HG03060 (cell line): ENCODE results near the gene SPINDOC.
"Not testable (repeated sequence)": the region's sequence is repeated elsewhere in the genome, so short reads cannot be mapped to it uniquely, and the experiment has no call there.

ENCODE experiments used
- ATAC-seq: cut with Tn5 transposase; IDR thresholded peaks from one replicate; pipeline ENCODE4 v1.9.1; 2021; ENCODE audit warnings: low read depth, moderate number of reproducible peaks; ENCODE audit not compliant: unreplicated experiment

Gene SPINDOC

GRCh38 chr11:63849691-63850090 lies 36.4 kb downstream of the SPINDOC start:
- ATAC-seq, result no peak

DNA sequence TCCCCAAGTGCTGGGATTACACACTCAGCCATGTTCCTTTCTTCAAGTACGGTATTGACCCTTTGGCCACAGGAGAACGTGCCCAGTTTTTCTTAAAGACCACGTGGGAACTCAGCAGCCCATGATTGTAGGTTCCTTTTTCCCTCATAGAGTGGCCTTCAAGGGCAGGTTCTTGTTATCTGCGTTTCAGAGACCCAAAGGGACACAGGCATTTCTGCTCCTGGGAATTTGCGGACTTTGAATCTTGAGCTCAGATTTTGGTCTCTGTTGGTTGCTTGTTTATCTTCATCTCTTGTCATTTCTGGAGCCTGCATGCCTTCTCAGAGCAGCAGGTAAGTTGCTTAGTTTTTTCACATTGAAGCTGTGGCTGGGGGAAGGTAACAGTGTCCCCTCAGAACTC lies 37.7 kb downstream of the SPINDOC start:
- ATAC-seq, result no peak

- no peak for ATAC-seq
Measured at GRCh38 chr11:63851364-63851763, 38.1 kb downstream of the SPINDOC start.

DNA sequence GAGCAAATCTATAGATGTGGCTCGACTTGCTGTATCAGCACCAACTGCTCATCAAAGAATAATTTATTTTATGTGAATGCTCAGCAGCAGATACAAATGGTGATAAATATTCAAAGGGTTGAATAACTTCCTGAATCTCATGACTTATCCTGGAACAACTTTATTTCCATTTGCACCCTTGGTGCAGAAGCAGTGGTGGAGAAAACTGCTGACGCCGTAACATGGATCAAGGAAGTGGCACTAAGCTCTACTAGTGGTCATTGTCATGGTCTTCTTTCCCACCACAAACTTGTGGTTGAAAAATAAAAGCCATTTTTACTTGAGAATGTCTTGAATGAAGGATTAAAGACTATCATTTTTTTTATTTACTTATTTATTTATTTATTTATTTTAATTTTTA lies 40.2 kb downstream of the SPINDOC start:
- no peak for ATAC-seq

- ATAC-seq, result no peak
Measured at GRCh38 chr11:63854696-63855095, 41.4 kb downstream of the SPINDOC start.

DNA sequence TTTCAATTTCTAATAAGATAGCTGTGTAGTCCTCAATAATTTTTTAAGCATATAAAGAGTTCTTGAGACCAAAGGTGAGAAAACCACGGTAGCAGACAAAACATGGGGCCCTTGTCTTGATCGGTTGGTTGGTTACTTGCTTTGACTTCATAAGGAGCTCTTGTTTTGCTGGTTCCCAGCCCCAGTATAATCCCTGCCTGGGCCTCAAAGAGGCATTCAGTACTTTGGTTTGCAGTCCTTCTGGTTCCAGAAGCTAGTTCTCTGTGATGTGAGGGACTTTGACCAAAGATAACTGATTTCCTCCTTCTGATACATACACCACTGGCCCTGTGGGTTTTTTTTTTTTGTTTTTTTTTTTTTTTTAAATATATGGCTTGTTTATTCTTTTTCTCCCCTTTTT lies 42.7 kb downstream of the SPINDOC start:
- no peak for ATAC-seq

DNA sequence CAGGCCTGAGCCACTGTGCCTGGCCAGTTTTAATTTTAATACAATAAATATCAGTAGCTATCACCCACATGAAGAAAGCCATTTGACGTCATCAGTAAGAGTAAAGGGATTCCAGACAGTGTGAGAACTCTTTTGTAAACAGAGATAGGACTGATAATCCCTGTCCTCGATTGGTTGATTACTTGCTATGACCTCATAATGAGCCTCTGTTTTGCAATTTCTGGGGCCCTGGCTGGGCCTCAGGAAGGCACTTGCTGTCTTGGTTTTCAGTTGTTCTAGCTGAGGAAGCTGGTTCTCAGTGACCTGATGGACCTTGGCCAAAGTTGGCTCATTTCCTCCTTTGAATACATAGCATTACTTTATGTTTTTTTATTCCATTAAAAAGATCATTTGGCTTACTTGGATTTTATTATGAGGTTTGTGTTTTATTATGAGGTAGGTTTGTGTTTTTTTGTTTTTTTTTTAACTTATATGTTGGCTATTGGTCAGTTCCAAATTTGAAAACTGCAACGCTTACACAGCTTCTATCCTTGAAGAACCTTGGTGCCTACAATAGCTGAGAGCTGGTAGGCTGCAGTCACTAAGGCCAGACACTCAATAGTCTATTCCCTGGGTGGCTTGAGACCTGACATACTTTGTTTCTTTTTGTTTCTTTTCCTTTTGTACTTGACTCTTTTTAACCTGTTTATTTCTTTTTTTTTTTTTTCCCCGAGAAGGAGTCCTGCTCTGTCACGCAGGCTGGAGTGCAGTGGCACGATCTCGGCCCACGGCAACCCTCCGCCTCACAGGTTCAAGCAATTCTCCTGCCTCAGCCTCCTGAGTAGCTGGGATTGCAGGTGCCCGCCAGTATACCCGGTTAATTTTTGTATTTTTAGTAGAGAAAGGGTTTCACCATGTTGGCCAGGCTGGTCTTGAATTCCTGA lies 45.6 kb downstream of the SPINDOC start:
- no peak for ATAC-seq

GRCh38 chr11:63862923-63863322 lies 49.7 kb downstream of the SPINDOC start:
- no peak for ATAC-seq

GRCh38 chr11:63863620-63864019 lies 50.4 kb downstream of the SPINDOC start:
- ATAC-seq, result not testable (repeated sequence)

DNA sequence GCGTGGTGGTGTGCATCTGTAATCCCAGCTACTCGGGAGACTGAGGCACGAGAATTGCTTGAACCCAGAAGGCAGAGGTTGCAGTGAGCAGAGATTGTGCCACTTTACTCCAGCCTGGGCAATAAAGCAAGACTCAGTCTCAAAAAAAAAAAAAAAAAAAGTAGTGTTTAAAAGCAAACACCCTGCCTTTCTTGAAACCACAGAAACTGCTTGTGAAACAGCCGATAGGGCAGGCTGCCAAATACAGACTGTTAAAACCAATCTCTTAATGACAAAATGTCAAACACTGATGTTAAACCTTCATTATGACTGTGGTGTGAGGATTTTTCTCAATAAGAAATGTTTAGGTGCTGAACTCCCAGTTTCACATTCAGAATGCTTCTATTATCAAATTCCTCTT lies 53.0 kb downstream of the SPINDOC start:
- peak; percentile 62 for ATAC-seq

GRCh38 chr11:63867511-63867910 lies 54.3 kb downstream of the SPINDOC start:
- ATAC-seq, result no peak

DNA sequence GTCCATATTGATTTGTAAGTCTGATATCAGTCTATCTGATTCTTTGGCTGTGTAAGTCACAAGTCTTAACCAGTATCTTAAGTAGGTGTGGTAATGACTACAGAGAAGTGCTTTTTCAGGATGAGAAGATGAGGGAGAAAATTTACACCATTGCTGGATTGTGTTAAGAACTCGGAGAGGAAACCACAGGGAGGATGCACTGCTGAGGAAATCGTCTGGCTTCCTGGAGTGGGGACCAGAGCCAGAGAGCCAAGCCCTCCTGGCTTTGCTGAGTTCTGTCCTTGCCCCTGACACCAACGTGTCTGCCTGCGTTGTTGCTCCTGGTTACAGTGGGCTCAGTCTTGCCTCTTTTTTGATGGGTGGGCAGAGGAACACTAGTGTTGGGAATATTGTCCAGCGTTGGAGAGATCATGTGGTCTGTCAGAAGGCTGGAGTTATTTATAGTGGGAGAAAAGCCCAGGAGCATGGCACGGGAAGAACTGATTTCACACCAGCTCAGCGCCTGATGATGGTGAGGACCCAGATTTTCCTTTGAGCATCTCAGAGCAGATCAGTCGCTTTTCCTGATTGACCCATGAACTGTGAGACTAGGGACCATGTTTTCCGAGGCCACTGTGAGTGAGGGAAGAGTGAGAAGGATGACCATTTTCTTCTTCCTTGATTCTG lies 55.3 kb downstream of the SPINDOC start:
- no peak for ATAC-seq

DNA sequence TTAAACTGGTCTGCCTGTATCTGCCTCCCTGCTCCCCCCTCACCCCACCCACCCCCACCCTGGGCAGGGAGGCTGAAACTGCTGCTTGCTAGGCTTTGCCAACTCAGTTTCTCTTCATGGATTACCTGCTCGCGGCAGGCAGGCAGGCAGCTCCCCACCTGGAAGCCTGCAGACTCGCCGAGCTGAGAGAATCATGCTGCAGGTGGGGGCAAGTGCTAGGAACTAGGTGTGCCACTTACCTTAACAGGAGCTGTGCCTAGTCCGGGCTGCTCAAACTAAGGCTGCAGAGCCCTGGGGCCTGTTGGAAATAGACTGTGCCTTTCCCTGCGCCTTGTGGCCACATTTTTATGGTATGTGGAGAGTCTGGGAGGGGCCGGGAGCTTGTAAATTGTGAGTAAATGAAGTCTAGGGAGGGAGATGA lies 55.9 kb downstream of the SPINDOC start:
- no peak for ATAC-seq

- ATAC-seq, result no peak
Measured at GRCh38 chr11:63869683-63870082, 56.4 kb downstream of the SPINDOC start.

- no peak for ATAC-seq
Measured at GRCh38 chr11:63870351-63871140, 57.3 kb downstream of the SPINDOC start.

DNA sequence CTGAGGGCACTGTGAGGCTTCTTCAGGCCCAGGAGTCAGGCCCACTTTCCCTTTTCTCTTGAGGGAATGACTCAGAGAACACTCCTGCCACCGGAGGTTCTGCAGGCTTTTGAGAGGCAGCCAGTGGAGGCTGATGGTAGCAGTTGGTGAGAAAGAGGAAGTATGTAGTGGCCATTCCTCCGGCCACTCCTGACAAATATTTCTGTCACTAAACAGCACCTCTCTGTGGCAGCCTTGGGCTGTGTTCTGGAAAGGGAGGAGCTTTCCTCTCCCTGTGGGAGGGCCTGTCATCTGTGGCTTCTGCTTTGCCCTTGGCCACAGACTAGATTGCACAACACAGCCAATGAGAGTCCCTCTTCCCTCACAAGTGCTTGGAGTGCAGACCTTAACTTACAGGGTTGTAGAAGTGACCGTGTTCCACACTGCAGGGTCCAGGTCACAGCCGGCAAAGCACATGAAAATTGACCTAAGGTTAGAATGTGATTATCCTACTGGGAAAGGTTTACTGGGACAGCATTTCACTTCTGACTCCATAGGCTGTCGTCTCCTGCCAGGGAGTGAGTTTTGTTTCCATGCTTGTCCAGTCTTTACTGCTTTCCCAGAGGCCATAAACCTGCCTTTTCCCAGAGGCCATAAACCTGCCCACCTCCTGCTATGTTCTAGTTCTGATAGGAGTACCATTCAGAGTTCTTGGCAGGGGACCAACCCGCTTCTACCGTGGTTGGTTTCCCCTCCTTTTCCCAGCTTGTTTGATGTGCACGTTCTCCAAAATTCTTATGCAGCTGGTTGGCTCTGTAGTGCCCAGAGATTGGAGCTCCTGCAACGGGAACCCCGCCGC lies 58.9 kb downstream of the SPINDOC start:
- ATAC-seq, result peak; percentile 94

DNA sequence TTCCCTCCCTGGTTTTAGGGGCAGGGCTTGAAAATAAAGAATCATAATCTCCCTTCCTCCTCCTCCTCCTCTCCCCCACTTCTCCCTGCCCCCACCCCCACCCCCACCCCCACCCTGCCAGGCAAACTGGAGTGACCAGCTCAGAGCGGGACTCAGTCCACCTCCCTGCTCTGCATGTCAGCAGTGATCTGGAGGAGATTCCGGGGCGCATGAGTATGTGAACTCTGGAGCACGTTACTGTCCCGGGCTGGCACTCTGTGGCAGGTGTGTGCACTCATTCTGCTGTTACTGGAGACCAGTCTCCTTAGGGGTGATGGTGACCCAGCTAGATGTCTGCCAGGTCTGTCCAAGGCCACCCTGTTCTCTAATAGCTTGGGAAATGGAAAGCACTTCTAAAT lies 59.5 kb downstream of the SPINDOC start:
- no peak for ATAC-seq

DNA sequence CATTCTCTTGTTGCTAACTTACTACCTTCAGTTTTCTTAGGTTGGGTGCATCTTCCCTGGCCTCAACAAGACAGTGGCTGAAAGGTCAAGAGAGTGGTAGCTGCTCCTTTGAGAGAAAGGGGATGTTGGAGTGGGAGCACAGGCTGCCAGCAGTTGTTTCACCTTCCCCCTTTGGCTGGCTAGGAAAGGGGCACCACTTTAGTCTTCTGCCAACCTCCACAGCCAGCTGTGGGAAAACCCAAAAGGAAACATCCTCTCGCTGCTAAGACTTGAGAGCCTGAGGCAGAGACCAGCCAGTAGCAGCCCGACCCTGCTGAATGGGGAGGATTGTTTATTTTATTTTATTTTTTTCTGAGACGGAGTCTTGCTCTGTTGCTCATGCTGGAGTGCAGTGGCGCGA lies 60.1 kb downstream of the SPINDOC start:
- ATAC-seq, result no peak

DNA sequence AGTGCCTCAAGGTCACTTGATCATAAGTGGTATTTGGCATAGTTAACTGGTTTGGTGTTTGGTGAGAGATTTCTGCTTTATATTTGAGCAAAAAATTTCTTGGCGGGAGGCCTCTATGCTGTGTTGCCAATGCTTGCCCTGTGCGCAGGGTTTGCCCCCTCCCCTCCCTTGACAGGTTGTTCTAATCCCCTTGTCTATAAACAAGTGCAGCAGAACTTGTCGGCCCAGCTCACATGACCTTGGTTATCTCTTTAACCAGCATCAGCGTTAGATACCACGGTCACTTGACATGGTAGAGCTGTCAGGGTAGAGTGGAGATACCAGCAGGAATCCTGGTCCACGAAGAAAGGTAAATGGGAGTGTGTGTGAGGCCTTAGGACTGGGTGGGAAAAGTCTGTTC lies 61.3 kb downstream of the SPINDOC start:
- ATAC-seq, result no peak

GRCh38 chr11:63875506-63876065 lies 62.3 kb downstream of the SPINDOC start:
- ATAC-seq, result no peak
